ENCODE results near the gene GCG. TPM values are rescaled to one million over a fixed set of nuclear protein-coding genes. Genes with fewer than 3 reads are reported as not detected.

The GCG gene
- total RNA-seq, 2 experiments from 2014 or later, result not detected

GRCh38 chr2:162166745-162167144 lies 14.7 kb upstream of the GCG start:
- Histone ChIP-seq H3K9me2 (ENCODE audit: insufficient read depth, low read length) (no peaks in the 10 kb centered on the region), H3K36me3 (ENCODE audit: insufficient read depth, low read length) (no peaks in the 10 kb centered on the region), H3K4me3 (ENCODE audit: low read depth, low read length, poor library complexity, severe bottlenecking) (no peak overlapping the region), H2AFZ (ENCODE audit: low read length) (no peak overlapping the region), H4K20me1 (ENCODE audit: insufficient read depth, low read length) (no peaks in the 10 kb centered on the region), H3K4me2 (ENCODE audit: low read length) (no peak overlapping the region), H3K9me3 (ENCODE audit: low read length) (no peaks in the 10 kb centered on the region), H3K79me2 (ENCODE audit: insufficient read depth, low read depth, low read length) (no peaks in the 10 kb centered on the region), H3K4me1 (ENCODE audit: insufficient read depth, low read length, poor library complexity, severe bottlenecking) (no peaks in the 10 kb centered on the region), H3K27ac (ENCODE audit: low read depth, low read length, poor library complexity, severe bottlenecking) (no peak overlapping the region)
- CTCF ChIA-PET (ENCODE audit: unreplicated experiment), result no interaction called here
- intact Hi-C loops (cut with micrococcal nuclease; ENCODE audit: unreplicated experiment), result no loop called here
- no peak for DNase-seq (ENCODE audit: low spot score)
- no peak for TF ChIP-seq EZH2phosphoT487 (IDR thresholded peaks at IDR 0.05; ENCODE audit: borderline replicate concordance, low read depth, low read length)
- TF ChIP-seq, protein P1, sequence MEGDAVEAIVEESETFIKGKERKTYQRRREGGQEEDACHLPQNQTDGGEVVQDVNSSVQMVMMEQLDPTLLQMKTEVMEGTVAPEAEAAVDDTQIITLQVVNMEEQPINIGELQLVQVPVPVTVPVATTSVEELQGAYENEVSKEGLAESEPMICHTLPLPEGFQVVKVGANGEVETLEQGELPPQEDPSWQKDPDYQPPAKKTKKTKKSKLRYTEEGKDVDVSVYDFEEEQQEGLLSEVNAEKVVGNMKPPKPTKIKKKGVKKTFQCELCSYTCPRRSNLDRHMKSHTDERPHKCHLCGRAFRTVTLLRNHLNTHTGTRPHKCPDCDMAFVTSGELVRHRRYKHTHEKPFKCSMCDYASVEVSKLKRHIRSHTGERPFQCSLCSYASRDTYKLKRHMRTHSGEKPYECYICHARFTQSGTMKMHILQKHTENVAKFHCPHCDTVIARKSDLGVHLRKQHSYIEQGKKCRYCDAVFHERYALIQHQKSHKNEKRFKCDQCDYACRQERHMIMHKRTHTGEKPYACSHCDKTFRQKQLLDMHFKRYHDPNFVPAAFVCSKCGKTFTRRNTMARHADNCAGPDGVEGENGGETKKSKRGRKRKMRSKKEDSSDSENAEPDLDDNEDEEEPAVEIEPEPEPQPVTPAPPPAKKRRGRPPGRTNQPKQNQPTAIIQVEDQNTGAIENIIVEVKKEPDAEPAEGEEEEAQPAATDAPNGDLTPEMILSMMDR (conservative IDR thresholded peaks at IDR 0.05; ENCODE audit: low read length), result no peak
- POLR2A ChIA-PET, result no interaction called here
- no TSS peak for BruUV-seq (replicated peaks)

GRCh38 chr2:162166174-162166573 lies 14.1 kb upstream of the GCG start:
- DNase-seq (ENCODE audit: low spot score), result no peak
- Histone ChIP-seq H3K27ac (ENCODE audit: low read depth, low read length, poor library complexity, severe bottlenecking) (no peak overlapping the region), H3K79me2 (ENCODE audit: insufficient read depth, low read depth, low read length) (no peaks in the 10 kb centered on the region), H3K9me2 (ENCODE audit: insufficient read depth, low read length) (no peaks in the 10 kb centered on the region), H3K4me3 (ENCODE audit: low read depth, low read length, poor library complexity, severe bottlenecking) (no peak overlapping the region), H3K4me2 (ENCODE audit: low read length) (no peak overlapping the region), H2AFZ (ENCODE audit: low read length) (no peak overlapping the region), H3K9me3 (ENCODE audit: low read length) (no peaks in the 10 kb centered on the region), H4K20me1 (ENCODE audit: insufficient read depth, low read length) (no peaks in the 10 kb centered on the region), H3K4me1 (ENCODE audit: insufficient read depth, low read length, poor library complexity, severe bottlenecking) (no peaks in the 10 kb centered on the region), H3K36me3 (ENCODE audit: insufficient read depth, low read length) (no peaks in the 10 kb centered on the region)
- BruUV-seq (replicated peaks), result no TSS peak
- CTCF ChIA-PET (ENCODE audit: unreplicated experiment), result no interaction called here
- POLR2A ChIA-PET, result no interaction called here
- intact Hi-C loops (cut with micrococcal nuclease; ENCODE audit: unreplicated experiment), result no loop called here
- TF ChIP-seq, protein P1 (conservative IDR thresholded peaks at IDR 0.05; ENCODE audit: low read length), result no peak
- no peak for TF ChIP-seq EZH2phosphoT487 (IDR thresholded peaks at IDR 0.05; ENCODE audit: borderline replicate concordance, low read depth, low read length)

GRCh38 chr2:162164802-162165201 lies 12.8 kb upstream of the GCG start:
- Histone ChIP-seq H4K20me1 (ENCODE audit: insufficient read depth, low read length) (no peaks in the 10 kb centered on the region), H2AFZ (ENCODE audit: low read length) (no peak overlapping the region), H3K27ac (ENCODE audit: low read depth, low read length, poor library complexity, severe bottlenecking) (no peak overlapping the region), H3K36me3 (ENCODE audit: insufficient read depth, low read length) (no peaks in the 10 kb centered on the region), H3K9me3 (ENCODE audit: low read length) (no peaks in the 10 kb centered on the region), H3K9me2 (ENCODE audit: insufficient read depth, low read length) (no peaks in the 10 kb centered on the region), H3K79me2 (ENCODE audit: insufficient read depth, low read depth, low read length) (no peaks in the 10 kb centered on the region), H3K4me2 (ENCODE audit: low read length) (no peak overlapping the region), H3K4me1 (ENCODE audit: insufficient read depth, low read length, poor library complexity, severe bottlenecking) (no peaks in the 10 kb centered on the region), H3K4me3 (ENCODE audit: low read depth, low read length, poor library complexity, severe bottlenecking) (no peak overlapping the region)
- no TSS peak for BruUV-seq (replicated peaks)
- no peak for DNase-seq (ENCODE audit: low spot score)
- intact Hi-C loops (cut with micrococcal nuclease; ENCODE audit: unreplicated experiment), result no loop called here
- TF ChIP-seq EZH2phosphoT487 (IDR thresholded peaks at IDR 0.05; ENCODE audit: borderline replicate concordance, low read depth, low read length), result no peak
- ChIA-PET POLR2A (no interaction called here), CTCF (ENCODE audit: unreplicated experiment) (no interaction called here)

All from OCI-LY7 (cell line).